Measurements from ENCODE around the gene LYST.

DNA sequence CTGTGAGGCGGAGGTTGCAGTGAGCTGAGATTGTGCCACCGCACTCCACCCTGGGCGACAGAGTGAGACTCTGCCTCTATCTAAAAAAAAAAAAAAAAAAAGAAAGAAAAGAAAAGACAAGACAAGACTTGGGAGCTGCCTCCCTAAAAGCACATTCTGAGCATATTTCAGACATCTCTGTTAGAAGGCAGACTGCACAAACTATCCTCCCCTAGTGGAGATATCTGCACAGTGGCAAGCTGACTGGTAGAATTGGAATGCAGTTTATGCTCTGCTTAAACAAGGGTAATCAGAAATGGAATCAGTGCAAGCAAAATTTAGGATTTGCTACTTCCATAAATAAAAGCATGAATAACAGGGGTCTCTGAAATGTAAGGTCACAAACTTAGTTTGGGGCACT is 248.9 kb downstream of the LYST start:
- TF ChIP-seq, protein P1, sequence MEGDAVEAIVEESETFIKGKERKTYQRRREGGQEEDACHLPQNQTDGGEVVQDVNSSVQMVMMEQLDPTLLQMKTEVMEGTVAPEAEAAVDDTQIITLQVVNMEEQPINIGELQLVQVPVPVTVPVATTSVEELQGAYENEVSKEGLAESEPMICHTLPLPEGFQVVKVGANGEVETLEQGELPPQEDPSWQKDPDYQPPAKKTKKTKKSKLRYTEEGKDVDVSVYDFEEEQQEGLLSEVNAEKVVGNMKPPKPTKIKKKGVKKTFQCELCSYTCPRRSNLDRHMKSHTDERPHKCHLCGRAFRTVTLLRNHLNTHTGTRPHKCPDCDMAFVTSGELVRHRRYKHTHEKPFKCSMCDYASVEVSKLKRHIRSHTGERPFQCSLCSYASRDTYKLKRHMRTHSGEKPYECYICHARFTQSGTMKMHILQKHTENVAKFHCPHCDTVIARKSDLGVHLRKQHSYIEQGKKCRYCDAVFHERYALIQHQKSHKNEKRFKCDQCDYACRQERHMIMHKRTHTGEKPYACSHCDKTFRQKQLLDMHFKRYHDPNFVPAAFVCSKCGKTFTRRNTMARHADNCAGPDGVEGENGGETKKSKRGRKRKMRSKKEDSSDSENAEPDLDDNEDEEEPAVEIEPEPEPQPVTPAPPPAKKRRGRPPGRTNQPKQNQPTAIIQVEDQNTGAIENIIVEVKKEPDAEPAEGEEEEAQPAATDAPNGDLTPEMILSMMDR (IDR thresholded peaks at IDR 0.05; ENCODE audit: poor library complexity, severe bottlenecking), result no peak
- TF ChIP-seq EZH2 (IDR thresholded peaks at IDR 0.05; ENCODE audit: borderline replicate concordance, insufficient read depth, low read length, poor library complexity, severe bottlenecking) (no peak), EP300 (conservative IDR thresholded peaks at IDR 0.05; ENCODE audit: poor library complexity, severe bottlenecking) (no peak), SMC3 (conservative IDR thresholded peaks at IDR 0.05; ENCODE audit: poor library complexity) (no peak), POLR2AphosphoS5 (IDR thresholded peaks at IDR 0.05) (no peak), RAD21 (conservative IDR thresholded peaks at IDR 0.05) (no peak), TAF1 (IDR thresholded peaks at IDR 0.05; ENCODE audit: low read depth) (no peak), MXI1 (conservative IDR thresholded peaks at IDR 0.05; ENCODE audit: poor library complexity, severe bottlenecking) (no peak)
- TF ChIP-seq, protein P2, sequence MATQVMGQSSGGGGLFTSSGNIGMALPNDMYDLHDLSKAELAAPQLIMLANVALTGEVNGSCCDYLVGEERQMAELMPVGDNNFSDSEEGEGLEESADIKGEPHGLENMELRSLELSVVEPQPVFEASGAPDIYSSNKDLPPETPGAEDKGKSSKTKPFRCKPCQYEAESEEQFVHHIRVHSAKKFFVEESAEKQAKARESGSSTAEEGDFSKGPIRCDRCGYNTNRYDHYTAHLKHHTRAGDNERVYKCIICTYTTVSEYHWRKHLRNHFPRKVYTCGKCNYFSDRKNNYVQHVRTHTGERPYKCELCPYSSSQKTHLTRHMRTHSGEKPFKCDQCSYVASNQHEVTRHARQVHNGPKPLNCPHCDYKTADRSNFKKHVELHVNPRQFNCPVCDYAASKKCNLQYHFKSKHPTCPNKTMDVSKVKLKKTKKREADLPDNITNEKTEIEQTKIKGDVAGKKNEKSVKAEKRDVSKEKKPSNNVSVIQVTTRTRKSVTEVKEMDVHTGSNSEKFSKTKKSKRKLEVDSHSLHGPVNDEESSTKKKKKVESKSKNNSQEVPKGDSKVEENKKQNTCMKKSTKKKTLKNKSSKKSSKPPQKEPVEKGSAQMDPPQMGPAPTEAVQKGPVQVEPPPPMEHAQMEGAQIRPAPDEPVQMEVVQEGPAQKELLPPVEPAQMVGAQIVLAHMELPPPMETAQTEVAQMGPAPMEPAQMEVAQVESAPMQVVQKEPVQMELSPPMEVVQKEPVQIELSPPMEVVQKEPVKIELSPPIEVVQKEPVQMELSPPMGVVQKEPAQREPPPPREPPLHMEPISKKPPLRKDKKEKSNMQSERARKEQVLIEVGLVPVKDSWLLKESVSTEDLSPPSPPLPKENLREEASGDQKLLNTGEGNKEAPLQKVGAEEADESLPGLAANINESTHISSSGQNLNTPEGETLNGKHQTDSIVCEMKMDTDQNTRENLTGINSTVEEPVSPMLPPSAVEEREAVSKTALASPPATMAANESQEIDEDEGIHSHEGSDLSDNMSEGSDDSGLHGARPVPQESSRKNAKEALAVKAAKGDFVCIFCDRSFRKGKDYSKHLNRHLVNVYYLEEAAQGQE (IDR thresholded peaks at IDR 0.05; ENCODE audit: borderline replicate concordance), result no peak

All from neural cell (in vitro differentiated cells).